A549 (cell line): ENCODE data around the gene LIMK2. TPM values are rescaled to one million over a fixed set of nuclear protein-coding genes. Genes with fewer than 3 reads are reported as not detected.
"Not testable (repeated sequence)": the region's sequence is repeated elsewhere in the genome, so short reads cannot be mapped to it uniquely, and the experiment has no call there.

Experiments used
- ATAC-seq, 2 experiments: fragments of 200-7000 bp in 1 of 2; fragments of >200 bp in 1 of 2; cut with Nextera tagmentation in 1 of 2; cut with Tn5 transposase in 1 of 2; 3 replicates each; pipeline versions ENCODE4 v1.8.0 to v1.9.1; 2018 to 2020; ENCODE audit warnings: mild to moderate bottlenecking in 1 of 2, moderate library complexity in 1 of 2
- CTCF ChIA-PET: fragments of 300-600 bp; sonication (Branson Sonifier 250); formaldehyde crosslinking; extraction: SDS; loops from one replicate; lab custom pipeline; 2021; ENCODE audit warnings: antibody characterized with exemption, inconsistent platforms; lab: Yijun Ruan, JAX
- POLR2A ChIA-PET: fragments of 350-600 bp; formaldehyde crosslinking; extraction: SDS; loops from one replicate; lab custom pipeline; 2021; ENCODE audit warnings: antibody characterized with exemption, inconsistent platforms; lab: Yijun Ruan, JAX
- DNase-seq, 2 experiments: peaks; one replicate each; pipeline versions ENCODE4 v3.0.0 to v3.0.0-alpha.2; 2011 to 2016; ENCODE audit warnings: low read depth in 1 of 2, low spot score in 1 of 2
- FAIRE-seq: peaks from 2 replicates; lab custom pipeline; 2011; peaks lifted over from hg19 to GRCh38; lab: Jason Lieb, UNC
- H3K27ac ChIP-seq, 2 experiments: fragments of >200 bp; sonication (Bioruptor Twin); formaldehyde crosslinking; 3 replicates each; pipeline ENCODE4 v1.5.1; 2016 to 2017
- H3K4me1 ChIP-seq: fragments of >200 bp; sonication (Bioruptor Twin); formaldehyde crosslinking; 3 replicates; pipeline ENCODE4 v1.6.1; 2016
- H3K4me2 ChIP-seq: fragments of >200 bp; sonication (Bioruptor Twin); formaldehyde crosslinking; 3 replicates; pipeline ENCODE4 v1.6.1; 2016
- H3K4me3 ChIP-seq: fragments of >200 bp; sonication (Bioruptor Twin); formaldehyde crosslinking; 3 replicates; pipeline ENCODE4 v1.5.1; 2016
- H3K9me3 ChIP-seq: fragments of >200 bp; sonication (Bioruptor Twin); formaldehyde crosslinking; 3 replicates; pipeline ENCODE4 v1.6.1; 2016
- BHLHE40 ChIP-seq: IDR thresholded peaks from 2 replicates; pipeline ENCODE4 v1.6.1; 2012; ENCODE audit warnings: low read depth, low read length, inconsistent platforms
- EHF ChIP-seq: fragments of 250-450 bp; sonication (Bioruptor Pico); IDR thresholded peaks from 2 replicates; pipeline ENCODE4 v1.5.0; 2020; ENCODE audit warnings: mild to moderate bottlenecking
- GATA3 ChIP-seq: IDR thresholded peaks from 2 replicates; pipeline ENCODE4 v1.6.1; 2012; ENCODE audit warnings: borderline replicate concordance
- HOXB13 ChIP-seq: fragments of 250-450 bp; sonication (Bioruptor Pico); IDR thresholded peaks from 2 replicates; pipeline ENCODE4 v1.5.0; 2020; ENCODE audit warnings: low read depth, mild to moderate bottlenecking, moderate library complexity
- JUN ChIP-seq, 2 experiments: fragments of >200 bp; sonication (Bioruptor Twin); formaldehyde crosslinking; IDR thresholded peaks; 2 replicates in 1 of 2; 3 replicates in 1 of 2; pipeline ENCODE4 v1.6.1; 2016 to 2017
- JUNB ChIP-seq: fragments of >200 bp; sonication (Bioruptor Twin); formaldehyde crosslinking; IDR thresholded peaks from 2 replicates; pipeline ENCODE4 v1.6.1; 2016
- KDM1A ChIP-seq: fragments of 200-600 bp; sonication (generic); IDR thresholded peaks from 2 replicates; pipeline ENCODE4 v1.6.1; 2016; ENCODE audit warnings: low read depth, mild to moderate bottlenecking
- MYC ChIP-seq: IDR thresholded peaks from 2 replicates; pipeline ENCODE4 v1.6.1; 2012; ENCODE audit warnings: mild to moderate bottlenecking, inconsistent platforms, low read length, improper control_type of control experiment, borderline replicate concordance
- POLR2AphosphoS2 ChIP-seq: conservative IDR thresholded peaks from 2 replicates; pipeline ENCODE4 v1.6.1; 2012; ENCODE audit warnings: low read length, improper control_type of control experiment, inconsistent platforms
- RARB ChIP-seq: fragments of 250-450 bp; sonication (Bioruptor Pico); IDR thresholded peaks from 2 replicates; pipeline ENCODE4 v1.8.0; 2021; ENCODE audit warnings: mild to moderate bottlenecking, moderate library complexity
- SREBF2 ChIP-seq: fragments of 450-650 bp; IDR thresholded peaks from 2 replicates; pipeline ENCODE4 v1.6.1; 2014; ENCODE audit warnings: mild to moderate bottlenecking, moderate library complexity
- TFCP2L1 ChIP-seq: fragments of 250-450 bp; sonication (Bioruptor Pico); IDR thresholded peaks from 2 replicates; pipeline ENCODE4 v1.5.0; 2021; ENCODE audit warnings: mild to moderate bottlenecking
- TP53 ChIP-seq: fragments of 250-450 bp; sonication (Bioruptor Pico); IDR thresholded peaks from 2 replicates; pipeline ENCODE4 v1.5.0; 2021; ENCODE audit warnings: mild to moderate bottlenecking, moderate library complexity
- WGBS: methylation state at CpG from one replicate; pipeline ENCODE4 v1.1.6; 2017; ENCODE audit errors: missing lambda C conversion rate; 5-methylcytosine and 5-hydroxymethylcytosine counted together
- polyA plus RNA-seq, 4 experiments: library from polyadenylated mRNA; depleted of rRNA in 3 of 4; stranded (reverse); fragments of >200 nt; fragmentation: RNase III in 1 of 4; extraction: RNeasy Plus Mini Kit Qiagen cat#74134 plus additional on column Dnase treatment in 1 of 4; gene quantifications; 2 replicates in 3 of 4; 3 replicates in 1 of 4; pipeline ENCODE4 v1.2.3, GENCODE V29; 2011 to 2017
- TF ChIP-seq, protein P1 (sequence below): fragments of >200 bp; sonication (Bioruptor Twin); formaldehyde crosslinking; IDR thresholded peaks from 3 replicates; pipeline ENCODE4 v1.6.1; 2016
- TF ChIP-seq, protein P2 (sequence below): IDR thresholded peaks from 2 replicates; pipeline ENCODE4 v1.6.1; 2012
- TF ChIP-seq, protein P3 (sequence below): fragments of 250-450 bp; sonication (Bioruptor Pico); IDR thresholded peaks from 2 replicates; pipeline ENCODE4 v1.5.0; 2020; ENCODE audit warnings: low read depth, mild to moderate bottlenecking, moderate library complexity
- TF ChIP-seq, protein P4 (sequence below): fragments of >200 bp; sonication (Bioruptor Twin); formaldehyde crosslinking; IDR thresholded peaks from 2 replicates; pipeline ENCODE4 v1.6.1; 2016

The LIMK2 gene
- polyA plus RNA-seq, 2 of the 4 experiments (the other 2 are of a cell fraction) = 3.1 to 6.9 TPM

DNA sequence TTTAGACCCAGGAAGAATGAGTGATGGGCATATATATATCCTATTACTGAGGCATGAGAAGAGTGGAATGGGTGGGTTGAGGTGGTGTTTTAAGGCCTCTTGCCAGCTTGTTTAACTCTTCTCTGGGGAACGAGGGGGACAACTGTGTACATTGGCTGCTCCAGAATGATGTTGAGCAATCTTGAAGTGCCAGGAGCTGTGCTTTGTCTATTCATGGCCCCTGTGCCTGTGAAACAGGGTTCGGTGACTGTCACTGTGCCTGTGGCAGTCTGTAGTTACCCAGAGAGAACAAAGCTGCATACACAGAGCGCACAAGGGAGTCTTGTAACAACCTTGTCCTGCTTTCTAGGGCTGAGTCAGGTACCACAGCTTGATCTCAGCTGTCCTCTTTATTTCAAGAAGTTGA lies 11.7 kb downstream of the LIMK2 start:
- no peak for ATAC-seq
- no peak overlapping the region for H3K4me2 ChIP-seq
- no peak for TF ChIP-seq MYC
- TF ChIP-seq KDM1A = no peak
- TF ChIP-seq, protein P1, sequence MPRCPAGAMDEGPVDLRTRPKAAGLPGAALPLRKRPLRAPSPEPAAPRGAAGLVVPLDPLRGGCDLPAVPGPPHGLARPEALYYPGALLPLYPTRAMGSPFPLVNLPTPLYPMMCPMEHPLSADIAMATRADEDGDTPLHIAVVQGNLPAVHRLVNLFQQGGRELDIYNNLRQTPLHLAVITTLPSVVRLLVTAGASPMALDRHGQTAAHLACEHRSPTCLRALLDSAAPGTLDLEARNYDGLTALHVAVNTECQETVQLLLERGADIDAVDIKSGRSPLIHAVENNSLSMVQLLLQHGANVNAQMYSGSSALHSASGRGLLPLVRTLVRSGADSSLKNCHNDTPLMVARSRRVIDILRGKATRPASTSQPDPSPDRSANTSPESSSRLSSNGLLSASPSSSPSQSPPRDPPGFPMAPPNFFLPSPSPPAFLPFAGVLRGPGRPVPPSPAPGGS = no peak
- TF ChIP-seq JUN (IDR thresholded peaks at IDR 0.05) = no peak
- no peak for TF ChIP-seq SREBF2
- no peak for TF ChIP-seq BHLHE40
- TF ChIP-seq, protein P2, sequence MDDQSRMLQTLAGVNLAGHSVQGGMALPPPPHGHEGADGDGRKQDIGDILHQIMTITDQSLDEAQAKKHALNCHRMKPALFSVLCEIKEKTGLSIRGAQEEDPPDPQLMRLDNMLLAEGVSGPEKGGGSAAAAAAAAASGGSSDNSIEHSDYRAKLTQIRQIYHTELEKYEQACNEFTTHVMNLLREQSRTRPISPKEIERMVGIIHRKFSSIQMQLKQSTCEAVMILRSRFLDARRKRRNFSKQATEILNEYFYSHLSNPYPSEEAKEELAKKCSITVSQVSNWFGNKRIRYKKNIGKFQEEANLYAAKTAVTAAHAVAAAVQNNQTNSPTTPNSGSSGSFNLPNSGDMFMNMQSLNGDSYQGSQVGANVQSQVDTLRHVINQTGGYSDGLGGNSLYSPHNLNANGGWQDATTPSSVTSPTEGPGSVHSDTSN = no peak
- TF ChIP-seq HOXB13 (CRISPR knock-in tag) = no peak
- TF ChIP-seq POLR2AphosphoS2 = no peak
- no peak for TF ChIP-seq TFCP2L1 (CRISPR knock-in tag)
- TF ChIP-seq EHF (CRISPR knock-in tag) = no peak
- TF ChIP-seq GATA3 = no peak
- TF ChIP-seq RARB (CRISPR knock-in tag) = no peak
- TF ChIP-seq JUNB = no peak
- TF ChIP-seq, protein P3, sequence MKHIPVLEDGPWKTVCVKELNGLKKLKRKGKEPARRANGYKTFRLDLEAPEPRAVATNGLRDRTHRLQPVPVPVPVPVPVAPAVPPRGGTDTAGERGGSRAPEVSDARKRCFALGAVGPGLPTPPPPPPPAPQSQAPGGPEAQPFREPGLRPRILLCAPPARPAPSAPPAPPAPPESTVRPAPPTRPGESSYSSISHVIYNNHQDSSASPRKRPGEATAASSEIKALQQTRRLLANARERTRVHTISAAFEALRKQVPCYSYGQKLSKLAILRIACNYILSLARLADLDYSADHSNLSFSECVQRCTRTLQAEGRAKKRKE (CRISPR knock-in tag) = no peak
- TF ChIP-seq, protein P4, sequence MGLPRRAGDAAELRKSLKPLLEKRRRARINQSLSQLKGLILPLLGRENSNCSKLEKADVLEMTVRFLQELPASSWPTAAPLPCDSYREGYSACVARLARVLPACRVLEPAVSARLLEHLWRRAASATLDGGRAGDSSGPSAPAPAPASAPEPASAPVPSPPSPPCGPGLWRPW = no peak
- TF ChIP-seq TP53 (CRISPR knock-in tag) = no peak
- TF ChIP-seq, all 56 proteins: peak for 0
- POLR2A ChIA-PET = no interaction called here
- CTCF ChIA-PET = interaction anchor here (1.3 to 8.0 kb wide), 3 partner anchors 11 to 49 kb away, joined by 3 to 64 read pairs (median 6); partner anchors contain the start of gene LIMK2
- H3K4me1 ChIP-seq = no peaks in the 10 kb centered on the region; the same call in 2 of the 3 replicates
- no peak overlapping the region for H3K4me3 ChIP-seq
- no peak for DNase-seq
- H3K9me3 ChIP-seq = no peaks in the 10 kb centered on the region
- 65% methylated on average over 3 of the region's 3 CpGs for WGBS
- FAIRE-seq = no peak
- H3K27ac ChIP-seq = no peak overlapping the region

DNA sequence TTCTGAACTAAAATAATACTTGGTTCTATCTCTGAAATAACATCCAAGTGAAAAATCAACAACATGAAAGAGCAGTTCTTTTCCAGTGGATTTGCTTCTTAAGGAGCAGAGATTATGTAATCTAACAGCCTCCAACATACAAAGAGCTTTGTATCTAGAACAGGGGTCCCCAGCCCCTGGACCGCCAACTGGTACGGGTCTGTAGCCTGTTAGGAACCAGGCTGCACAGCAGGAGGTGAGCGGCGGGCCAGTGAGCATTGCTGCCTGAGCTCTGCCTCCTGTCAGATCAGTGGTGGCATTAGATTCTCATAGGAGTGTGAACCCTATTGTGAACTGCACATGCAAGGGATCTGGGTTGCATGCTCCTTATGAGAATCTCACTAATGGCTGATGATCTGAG lies 12.6 kb downstream of the LIMK2 start:
- DNase-seq, H3K4me3 ChIP-seq, H3K4me1 ChIP-seq, ATAC-seq, H3K9me3 ChIP-seq, H3K4me2 ChIP-seq, H3K27ac ChIP-seq, FAIRE-seq: not testable (repeated sequence)
- ChIA-PET POLR2A (interaction anchor here (0.7 kb wide), 1 partner anchor 24 kb away, joined by 4 read pairs; no protein-coding TSS in a partner anchor), CTCF (interaction anchor here (0.7 to 8.0 kb wide), 3 partner anchors 12 to 48 kb away, joined by 4 to 64 read pairs (median 6); partner anchors contain the start of gene LIMK2)
- 100% methylated on average over 3 of the region's 4 CpGs for WGBS

DNA sequence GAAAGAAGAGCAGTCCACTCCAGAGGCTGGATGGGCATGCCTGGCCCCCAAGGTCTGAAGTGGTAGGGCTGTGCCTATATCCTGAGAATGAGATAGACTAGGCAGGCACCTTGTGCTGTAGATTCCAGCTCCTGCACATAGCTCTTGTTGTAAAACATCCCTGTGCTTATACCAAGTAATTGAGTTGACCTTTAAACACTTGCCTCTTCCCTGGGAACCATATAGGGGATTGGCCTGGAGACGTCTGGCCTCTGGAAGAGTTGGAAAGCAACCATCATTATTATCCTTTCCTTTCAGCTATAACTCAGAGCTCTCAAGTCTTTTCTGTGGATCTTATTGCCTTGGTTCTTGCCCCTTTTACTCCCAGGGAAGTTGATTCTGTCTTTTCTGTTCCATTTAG lies 15.1 kb downstream of the LIMK2 start:
- no peaks in the 10 kb centered on the region for H3K9me3 ChIP-seq
- ChIA-PET CTCF (interaction anchor here (0.9 to 8.0 kb wide), 6 partner anchors 15 to 258 kb away, joined by 3 to 64 read pairs (median 6); partner anchors contain the start of genes LIMK2 and TUG1), POLR2A (no interaction called here)
- TF ChIP-seq TFCP2L1 (CRISPR knock-in tag) = no peak
- no peak overlapping the region for H3K27ac ChIP-seq
- no peak overlapping the region for H3K4me3 ChIP-seq
- DNase-seq (no peak), FAIRE-seq (no peak), ATAC-seq (no peak)
- no peak overlapping the region for H3K4me2 ChIP-seq
- WGBS = 68% methylated on average over 1 of the region's 1 CpG
- H3K4me1 ChIP-seq = no peaks in the 10 kb centered on the region
